ENCODE results near the gene GNB1.

GRCh38 chr1:1924849-1925248 lies 34.0 kb upstream of the GNB1 start:
- TF ChIP-seq CTCF (conservative IDR thresholded peaks at IDR 0.05 in 1 of 2, IDR thresholded peaks at IDR 0.05 in 1 of 2; ENCODE audit: extremely low read depth in 1 of 2, insufficient read depth in 1 of 2, low read depth in 1 of 2, low read length in 2 of 2) (no peak), EZH2 (IDR thresholded peaks at IDR 0.05; ENCODE audit: borderline replicate concordance, low read length) (no peak)

All from mammary epithelial cell (primary cell).